KG1 (cell line): ENCODE results near the gene SYTL5.

Source experiments
- DNase-seq: peaks from one replicate; lab custom pipeline; 2025; lab: John Stamatoyannopoulos, UW

SYTL5 gene

GRCh38 chrX:38028300-38028699 is 21.9 kb downstream of the SYTL5 start:
- DNase-seq: no peak

GRCh38 chrX:38036466-38036865 is 30.1 kb downstream of the SYTL5 start:
- no peak for DNase-seq

DNA sequence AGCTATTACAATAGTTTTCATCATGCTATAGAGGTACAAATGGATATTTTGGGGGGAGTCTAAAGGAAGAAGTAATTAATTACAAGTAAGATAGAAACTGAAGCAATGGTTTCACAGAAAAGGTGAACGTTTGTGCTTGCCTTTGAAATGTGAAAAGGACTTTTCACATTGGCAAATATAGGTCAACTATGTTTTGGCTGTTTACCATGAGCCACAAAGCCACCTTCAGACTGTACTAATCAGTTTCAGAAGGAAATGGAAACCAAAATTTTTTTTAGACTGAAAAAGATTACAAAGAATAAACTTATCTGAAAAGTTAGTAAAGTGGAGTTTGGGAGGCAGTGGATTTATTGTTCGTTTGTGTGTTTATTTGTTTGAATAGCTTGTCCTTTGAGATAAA is 32.1 kb downstream of the SYTL5 start:
- DNase-seq: no peak

DNA sequence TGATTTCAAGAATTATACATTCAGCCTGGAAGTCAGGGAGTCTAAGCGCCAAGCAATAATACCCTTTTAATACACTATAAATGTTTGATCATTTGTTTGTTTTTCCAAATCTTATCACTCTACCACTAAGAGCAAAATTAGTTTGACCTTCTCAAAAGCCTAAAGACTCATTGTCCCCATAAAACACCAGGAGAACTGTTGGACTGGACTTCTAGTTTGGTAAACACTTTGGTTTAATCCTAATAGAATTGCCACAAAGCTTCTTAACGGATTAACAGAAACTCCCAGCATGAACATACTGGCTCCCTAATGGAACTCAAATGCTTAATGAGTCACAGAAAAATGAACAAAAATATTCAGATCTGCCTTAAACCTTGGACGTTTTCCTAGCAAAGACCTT is 34.9 kb downstream of the SYTL5 start:
- DNase-seq: no peak

DNA sequence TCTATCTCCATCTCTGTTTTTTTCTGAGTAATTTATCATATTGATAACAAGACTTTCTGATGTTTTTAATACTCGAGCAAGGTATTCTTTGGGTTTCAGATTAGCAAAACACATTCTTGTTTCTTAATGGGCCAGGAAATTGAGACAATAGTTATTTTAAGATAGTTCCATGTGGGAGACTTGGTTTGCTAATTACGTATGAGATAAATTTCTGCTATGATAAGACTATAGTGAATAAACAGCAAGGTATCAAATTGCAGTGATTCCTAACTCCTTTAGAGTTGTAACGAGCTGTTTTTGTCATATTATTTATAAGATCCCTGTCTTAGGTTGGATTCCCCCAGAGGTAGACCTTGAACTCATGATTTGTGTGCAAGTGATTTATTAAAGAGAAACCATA is 38.3 kb downstream of the SYTL5 start:
- no peak for DNase-seq

- no peak for DNase-seq
These were observed 39.3 kb downstream of the SYTL5 start for GRCh38 chrX:38045538-38046096.

DNA sequence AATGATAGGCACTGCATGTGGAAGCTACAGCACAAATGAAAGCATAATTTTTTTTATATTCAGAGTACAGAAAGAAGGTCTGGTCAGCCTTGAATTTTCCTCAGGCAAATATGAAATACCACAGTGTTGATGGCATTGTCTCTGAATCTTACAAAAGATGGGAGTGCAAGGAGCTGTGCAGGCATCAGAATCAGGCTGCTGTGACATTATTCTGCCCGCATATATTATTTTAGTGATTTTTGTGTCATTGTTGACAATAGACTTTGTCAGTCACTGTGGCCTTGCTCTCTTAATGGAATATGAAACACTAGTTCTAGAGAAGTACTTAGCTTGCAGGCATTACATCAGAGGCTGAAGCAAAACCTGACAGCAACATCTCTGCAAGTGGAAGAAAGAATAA is 42.5 kb downstream of the SYTL5 start:
- DNase-seq: no peak

DNA sequence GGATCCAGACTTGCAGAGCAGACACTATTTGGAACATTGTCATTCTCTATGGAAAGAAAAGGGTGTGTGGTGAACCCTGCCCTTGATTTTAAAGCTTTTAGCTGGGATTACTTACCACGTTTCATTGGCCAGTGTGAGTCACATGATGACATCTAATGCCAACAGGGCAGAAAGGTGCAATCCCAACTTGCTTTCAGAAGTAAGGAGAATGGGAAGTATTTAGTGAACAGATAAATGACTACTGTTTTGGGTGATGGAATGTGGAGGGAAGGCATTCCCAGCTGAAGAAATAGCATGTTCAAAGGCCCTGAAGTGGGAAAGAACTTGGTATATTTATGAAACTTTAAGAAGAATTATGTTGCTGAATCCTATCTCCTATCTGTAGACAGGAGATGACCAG is 44.5 kb downstream of the SYTL5 start:
- no peak for DNase-seq

GRCh38 chrX:38052096-38052495 is 45.7 kb downstream of the SYTL5 start:
- no peak for DNase-seq

GRCh38 chrX:38055170-38055847 is 49.0 kb downstream of the SYTL5 start:
- DNase-seq: no peak

GRCh38 chrX:38060331-38060878 is 54.1 kb downstream of the SYTL5 start:
- DNase-seq: no peak

DNA sequence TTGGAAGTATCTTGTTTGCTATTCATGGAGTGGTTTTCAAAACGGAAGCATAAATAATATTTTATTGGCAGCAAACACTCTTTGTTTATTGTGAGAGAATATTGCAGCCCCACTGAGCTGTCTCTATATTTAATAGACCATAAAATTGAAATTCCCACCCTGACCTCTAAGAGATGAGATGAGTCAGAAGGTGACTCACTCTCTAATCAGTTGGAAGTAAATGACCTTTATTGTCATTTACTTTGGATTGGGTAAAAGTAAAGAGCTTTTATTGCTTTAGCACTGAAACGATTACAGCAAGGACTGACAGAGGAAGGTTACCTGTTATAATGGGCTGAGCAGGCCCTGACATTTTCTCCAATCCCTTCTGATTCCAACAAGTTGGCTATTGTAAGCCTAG is 55.0 kb downstream of the SYTL5 start:
- DNase-seq: no peak

DNA sequence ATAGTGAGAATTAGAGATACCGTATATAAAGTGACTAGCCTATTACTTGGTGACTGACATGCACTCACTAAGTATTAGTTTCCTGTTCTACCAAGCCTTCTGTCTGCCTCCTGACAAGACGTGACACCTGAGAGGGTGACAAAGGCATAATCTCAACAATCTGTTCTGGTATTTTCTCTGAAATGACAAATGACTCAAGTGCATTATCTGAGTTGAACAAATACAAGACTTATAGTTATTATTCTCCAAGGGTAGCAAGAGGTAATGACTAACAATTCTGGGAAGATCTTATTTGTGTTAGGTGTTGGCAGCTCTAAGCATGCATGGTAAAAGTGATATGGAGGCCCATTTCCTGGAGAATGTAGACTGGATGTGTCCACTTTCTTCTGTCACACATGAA is 60.6 kb downstream of the SYTL5 start:
- DNase-seq: no peak

DNA sequence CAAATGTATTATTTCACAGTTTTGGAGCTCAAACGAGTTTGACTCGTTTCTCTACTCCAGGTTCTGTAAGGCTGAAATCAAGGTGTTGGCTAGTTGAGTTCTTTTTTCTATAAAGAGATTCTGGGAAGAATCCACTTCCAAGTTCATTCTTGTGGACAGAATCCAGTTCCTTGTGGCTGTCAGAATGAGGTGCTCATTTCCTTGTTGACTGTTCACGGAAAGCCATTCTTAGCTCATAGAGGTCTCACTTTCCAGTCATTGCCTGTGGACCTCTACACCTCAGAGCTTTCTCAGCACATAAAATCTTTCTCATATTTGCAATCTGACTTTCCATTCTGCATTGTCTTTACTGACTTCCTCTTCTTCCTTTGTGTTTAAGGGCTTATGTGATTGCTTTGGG is 62.9 kb downstream of the SYTL5 start:
- no peak for DNase-seq

DNA sequence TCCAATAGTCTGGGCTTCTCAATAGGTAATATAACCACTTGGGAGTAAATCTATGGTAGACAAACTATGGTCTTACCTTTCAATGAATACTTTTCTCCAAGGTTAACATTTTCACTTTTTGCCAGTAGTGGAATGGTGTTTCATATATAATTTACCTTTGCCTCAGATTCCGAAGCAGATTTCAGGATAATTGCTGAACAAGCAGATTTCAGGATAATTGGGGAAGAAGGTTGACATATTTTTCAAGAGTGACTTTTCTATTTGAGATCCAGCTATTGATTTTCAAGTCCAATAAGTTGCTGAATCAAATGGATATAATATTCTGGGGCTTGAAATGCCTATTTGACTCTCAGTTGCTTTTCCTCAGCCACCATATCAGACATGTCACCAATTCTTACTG is 63.6 kb downstream of the SYTL5 start:
- no peak for DNase-seq

GRCh38 chrX:38079463-38079862 is 73.1 kb downstream of the SYTL5 start:
- no peak for DNase-seq

DNA sequence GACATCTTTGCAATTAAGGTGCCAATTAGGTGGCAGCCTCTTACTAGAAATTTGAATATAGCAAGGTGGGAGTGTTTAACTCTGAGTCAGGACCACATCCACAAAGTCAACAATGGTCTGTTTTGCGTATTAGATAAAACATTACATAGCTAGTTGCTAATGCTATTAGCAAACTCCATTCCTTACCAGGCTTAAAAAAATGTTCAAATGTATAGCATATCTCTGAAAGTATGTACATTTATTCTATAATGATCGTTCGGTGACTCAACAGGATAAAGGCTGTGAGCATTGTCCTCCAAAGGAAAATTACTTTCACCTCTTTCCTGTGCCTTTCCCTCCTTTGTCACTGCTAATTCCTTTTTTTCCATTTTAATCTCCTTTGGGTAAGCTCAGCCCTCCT is 74.5 kb downstream of the SYTL5 start:
- DNase-seq: no peak

DNA sequence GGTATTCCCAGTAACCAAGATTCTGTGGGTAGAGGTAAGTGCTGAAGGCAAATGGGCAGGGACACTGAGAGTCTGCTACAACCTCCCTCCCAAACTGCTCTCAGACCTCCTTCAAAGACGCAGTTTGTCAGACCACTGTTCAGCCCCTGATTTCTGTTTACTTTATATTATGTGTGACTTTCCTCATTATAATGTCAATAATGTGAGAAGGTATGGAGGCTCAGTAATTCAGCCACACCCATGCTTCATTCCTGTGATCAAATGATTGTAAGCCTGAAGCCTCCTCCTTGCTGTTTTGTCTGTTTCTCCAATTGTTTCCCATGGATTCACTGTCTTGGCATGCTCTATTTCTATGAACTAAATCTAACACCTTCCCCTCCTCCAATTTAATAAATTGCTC is 75.6 kb downstream of the SYTL5 start:
- no peak for DNase-seq

DNA sequence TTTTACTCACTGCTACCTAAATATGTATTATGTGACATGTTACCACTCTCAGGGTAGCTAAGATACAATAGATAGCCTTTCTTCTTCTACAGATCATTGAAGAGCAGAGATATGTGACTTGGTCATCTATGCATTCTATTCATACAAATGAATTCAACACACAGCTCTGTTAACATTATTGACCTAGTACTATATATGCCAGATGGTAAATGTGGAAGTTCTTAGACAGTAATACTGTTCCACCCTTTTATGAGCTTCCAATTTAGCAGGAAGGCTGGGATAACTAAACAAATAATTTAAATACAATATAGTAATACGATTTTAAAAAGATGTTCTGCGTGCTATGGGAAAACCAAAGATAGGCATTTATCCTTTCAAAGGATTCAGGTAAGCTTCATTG is 76.0 kb downstream of the SYTL5 start:
- no peak for DNase-seq

DNA sequence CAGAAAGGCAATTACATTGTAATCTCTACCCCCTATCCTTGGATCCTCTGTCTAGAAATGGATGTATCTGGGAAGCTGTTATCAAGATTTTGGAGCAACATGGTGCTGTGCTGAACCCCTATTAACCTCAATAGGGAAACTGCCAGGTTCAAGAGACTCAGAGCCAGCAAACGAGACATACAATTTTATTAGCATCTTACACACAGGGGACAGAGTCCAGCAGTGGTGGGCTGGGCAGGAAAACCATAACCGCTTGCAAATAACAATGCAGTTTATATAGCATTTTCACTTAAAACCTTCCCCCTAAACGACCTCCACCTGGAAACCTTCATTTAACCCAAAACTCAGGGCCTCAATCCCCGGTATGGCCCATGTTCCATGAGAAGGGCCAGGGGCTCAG is 79.5 kb downstream of the SYTL5 start:
- DNase-seq: no peak

GRCh38 chrX:38086451-38087215 is 80.3 kb downstream of the SYTL5 start:
- DNase-seq: no peak

GRCh38 chrX:38087594-38087993 is 81.2 kb downstream of the SYTL5 start:
- DNase-seq: no peak
